Stimulated activated CD4-positive, alpha-beta T cell treated with anti-CD3 and anti-CD28 coated beads, Interleukin-4, amount 100 ng/mL, for 1 hour (primary cell): ENCODE results near the gene ASTN1.

Experiments used
- DNase-seq: peaks from one replicate; pipeline ENCODE4 v3.0.0-alpha.2; 2020

Gene ASTN1

GRCh38 chr1:177164380-177165068 is at the start of gene ASTN1:
Gene ASTN1, minus strand, starts transcription at chr1:177164712. Its CDS starts 36 bp downstream, at chr1:177164676.
- no peak for DNase-seq

- no peak for DNase-seq
Observed at GRCh38 chr1:177211231-177211630, 46.7 kb upstream of the ASTN1 start.

GRCh38 chr1:177210071-177210470 is 45.6 kb upstream of the ASTN1 start:
- DNase-seq, result no peak

- no peak for DNase-seq
Observed at GRCh38 chr1:177209357-177209756, 44.8 kb upstream of the ASTN1 start.

GRCh38 chr1:177208920-177209319 is 44.4 kb upstream of the ASTN1 start:
- DNase-seq, result no peak

- DNase-seq, result no peak
Observed at GRCh38 chr1:177206831-177207355, 42.4 kb upstream of the ASTN1 start.

- no peak for DNase-seq
Observed at GRCh38 chr1:177200290-177200689, 35.8 kb upstream of the ASTN1 start.

GRCh38 chr1:177198243-177198642 is 33.7 kb upstream of the ASTN1 start:
- DNase-seq, result no peak

- DNase-seq, result no peak
Observed at GRCh38 chr1:177190308-177190970, 25.9 kb upstream of the ASTN1 start.

- DNase-seq, result no peak
Observed at GRCh38 chr1:177186639-177187038, 22.1 kb upstream of the ASTN1 start.

- no peak for DNase-seq
Observed at GRCh38 chr1:177185209-177185608, 20.7 kb upstream of the ASTN1 start.

- no peak for DNase-seq
Observed at GRCh38 chr1:177183836-177184235, 19.3 kb upstream of the ASTN1 start.

GRCh38 chr1:177181631-177182291 is 17.2 kb upstream of the ASTN1 start:
- DNase-seq, result peak; percentile 22

- no peak for DNase-seq
Observed at GRCh38 chr1:177181280-177181630, 16.7 kb upstream of the ASTN1 start.

- DNase-seq, result no peak
Observed at GRCh38 chr1:177174921-177175634, 10.6 kb upstream of the ASTN1 start.

GRCh38 chr1:177173976-177174375 is 9.5 kb upstream of the ASTN1 start:
- DNase-seq, result no peak

- DNase-seq, result no peak
Observed at GRCh38 chr1:177172866-177173265, 8.4 kb upstream of the ASTN1 start.

- no peak for DNase-seq
Observed at GRCh38 chr1:177172272-177172671, 7.8 kb upstream of the ASTN1 start.

- DNase-seq, result no peak
Observed at GRCh38 chr1:177171536-177172123, 7.1 kb upstream of the ASTN1 start.

- DNase-seq, result no peak
Observed at GRCh38 chr1:177170756-177171535, 6.4 kb upstream of the ASTN1 start, which contains the start of gene BRINP2. Gene BRINP2, plus strand, starts transcription at chr1:177170958. Its CDS starts 58,919 bp downstream, at chr1:177229877.

GRCh38 chr1:177165069-177165439 is 542 bp upstream of the ASTN1 start:
- no peak for DNase-seq

- DNase-seq, result no peak
Observed at GRCh38 chr1:177163844-177164379, 600 bp downstream of the ASTN1 start.
